Measurements from ENCODE around the gene HMG20B. TPM values are rescaled to one million over a fixed set of nuclear protein-coding genes. Genes with fewer than 3 reads are reported as not detected.

HMG20B gene
- total and polyA plus RNA-seq, 2 of the 8 experiments (the other 6 are each of a cell fraction or from before 2014, with no cell fraction given) = 42.9 to 74.2 TPM

GRCh38 chr19:3536429-3537100 is 36.2 kb upstream of the HMG20B start (continued):
- TF ChIP-seq CHD7 (IDR thresholded peaks at IDR 0.05; ENCODE audit: insufficient replicate concordance, low read length) (no peak), CBX5 (IDR thresholded peaks at IDR 0.05; ENCODE audit: low read depth, low read length) (no peak), SIN3A (conservative IDR thresholded peaks at IDR 0.05 in 1 of 2, IDR thresholded peaks at IDR 0.05 in 1 of 2; ENCODE audit: low read depth in 1 of 2, low read length in 2 of 2) (no peak)
